GM10266 (cell line): ENCODE results near the gene PSMG4.

Experiments used
- DNase-seq: peaks from one replicate; pipeline ENCODE4 v3.0.0; 2012; ENCODE audit errors: extremely low spot score
- CTCF ChIP-seq: IDR thresholded peaks from 2 replicates; pipeline ENCODE4 v1.5.1; 2012; ENCODE audit warnings: mild to moderate bottlenecking, low read depth; ENCODE audit not compliant: control insufficient read depth, insufficient read depth; ENCODE audit errors: missing control alignments

The PSMG4 gene

GRCh38 chr6:3290931-3291211 is 32.1 kb downstream of the PSMG4 start:
- TF ChIP-seq CTCF = no peak
- no peak for DNase-seq

- DNase-seq = no peak
- TF ChIP-seq CTCF = no peak
Measured at GRCh38 chr6:3291346-3291745, 32.6 kb downstream of the PSMG4 start.

- no peak for TF ChIP-seq CTCF
- DNase-seq = no peak
Measured at GRCh38 chr6:3291987-3292386, 33.2 kb downstream of the PSMG4 start.

GRCh38 chr6:3292431-3293197 is 33.9 kb downstream of the PSMG4 start:
- no peak for DNase-seq

GRCh38 chr6:3293271-3294155 is 34.8 kb downstream of the PSMG4 start:
- no peak for DNase-seq
- no peak for TF ChIP-seq CTCF

More at GRCh38 chr6:3292431-3293197, 33.9 kb downstream of the PSMG4 start:
- no peak for TF ChIP-seq CTCF

- no peak for DNase-seq
- TF ChIP-seq CTCF = no peak
Measured at GRCh38 chr6:3294396-3294795, 35.6 kb downstream of the PSMG4 start.
